HG03097 (cell line): Measurements from ENCODE around the gene DNMT3A.

Experiments used
- ATAC-seq: cut with Tn5 transposase; IDR thresholded peaks from one replicate; pipeline ENCODE4 v1.9.1; 2021; ENCODE audit not compliant: unreplicated experiment, low FRiP score

The DNMT3A gene

DNA sequence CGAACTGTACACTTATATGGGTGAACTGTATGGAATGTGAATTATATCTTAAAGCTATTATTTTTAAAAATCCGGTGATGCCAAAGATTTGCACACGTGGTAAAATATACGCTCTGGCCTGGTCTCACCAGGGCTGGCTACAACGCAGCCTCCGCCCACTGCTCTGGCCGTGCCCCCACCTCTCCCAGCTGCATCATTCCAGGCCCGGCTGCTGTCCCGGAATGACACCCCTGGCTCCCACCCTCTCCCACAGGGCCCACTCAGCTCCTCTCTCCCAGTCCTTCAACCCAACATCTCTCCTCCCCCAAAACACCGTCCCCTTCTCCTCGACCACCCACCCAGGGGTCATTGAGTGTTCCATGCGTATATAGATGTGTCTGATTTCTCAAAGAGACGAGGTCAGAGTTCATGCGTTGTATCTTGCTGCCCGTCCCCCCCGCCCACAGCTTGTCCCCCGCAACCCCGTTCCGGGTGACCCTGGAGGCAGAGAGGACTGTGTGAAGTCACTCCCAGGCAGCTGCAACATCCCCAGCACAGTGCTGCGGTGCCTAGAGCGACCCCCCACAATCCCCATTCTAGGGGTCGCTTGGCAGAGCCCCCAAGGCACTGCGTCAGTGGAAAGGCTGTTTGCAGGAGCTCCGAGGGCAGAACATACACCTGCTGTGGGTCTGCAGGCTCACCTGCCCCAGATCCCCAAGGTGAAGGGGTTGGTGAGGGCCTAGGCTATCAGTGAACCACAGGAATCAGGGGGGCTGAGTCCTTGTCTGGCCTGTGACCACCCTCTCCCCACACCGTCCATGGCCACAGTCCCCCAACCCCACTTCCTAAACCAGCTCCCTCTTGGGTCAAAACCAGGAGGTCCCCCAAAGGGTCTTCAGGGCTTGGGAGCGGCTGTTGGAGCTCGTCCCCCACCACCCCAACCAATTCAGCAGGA is 13.3 kb downstream of the DNMT3A start:
- no peak for ATAC-seq

DNA sequence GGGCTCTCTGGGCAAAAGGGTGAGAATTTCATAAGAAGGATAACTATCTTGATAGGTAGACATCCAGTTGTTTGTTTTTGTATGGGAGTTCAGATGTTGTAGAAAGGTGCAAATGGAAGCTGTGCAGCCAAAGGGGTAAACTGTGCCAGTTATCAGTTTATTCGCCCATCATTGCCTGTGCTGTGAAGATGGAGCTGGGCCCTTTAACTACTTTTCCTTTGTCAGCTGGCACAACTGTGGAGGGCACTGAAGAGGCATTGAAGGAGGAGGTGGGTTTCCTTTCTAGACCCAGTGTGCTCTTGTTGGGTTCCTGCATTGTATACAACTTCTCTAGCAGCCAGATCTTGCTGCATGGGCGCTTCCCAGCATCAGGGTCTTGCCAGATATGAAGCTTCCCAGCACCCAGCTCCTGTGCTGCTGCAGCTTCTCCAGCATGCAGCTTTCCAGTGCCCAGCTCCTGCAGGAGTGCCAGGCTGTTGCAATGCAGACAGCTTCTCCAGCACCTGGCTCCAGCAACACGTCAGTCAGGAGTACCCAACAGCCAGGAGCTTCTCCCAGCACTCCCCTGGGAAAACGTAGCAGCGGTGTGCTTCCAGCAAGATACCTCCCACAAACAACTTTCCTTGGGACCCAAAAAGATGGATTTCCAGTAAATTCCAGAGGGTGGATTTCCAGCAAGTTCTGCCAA is 15.3 kb downstream of the DNMT3A start:
- ATAC-seq = no peak

DNA sequence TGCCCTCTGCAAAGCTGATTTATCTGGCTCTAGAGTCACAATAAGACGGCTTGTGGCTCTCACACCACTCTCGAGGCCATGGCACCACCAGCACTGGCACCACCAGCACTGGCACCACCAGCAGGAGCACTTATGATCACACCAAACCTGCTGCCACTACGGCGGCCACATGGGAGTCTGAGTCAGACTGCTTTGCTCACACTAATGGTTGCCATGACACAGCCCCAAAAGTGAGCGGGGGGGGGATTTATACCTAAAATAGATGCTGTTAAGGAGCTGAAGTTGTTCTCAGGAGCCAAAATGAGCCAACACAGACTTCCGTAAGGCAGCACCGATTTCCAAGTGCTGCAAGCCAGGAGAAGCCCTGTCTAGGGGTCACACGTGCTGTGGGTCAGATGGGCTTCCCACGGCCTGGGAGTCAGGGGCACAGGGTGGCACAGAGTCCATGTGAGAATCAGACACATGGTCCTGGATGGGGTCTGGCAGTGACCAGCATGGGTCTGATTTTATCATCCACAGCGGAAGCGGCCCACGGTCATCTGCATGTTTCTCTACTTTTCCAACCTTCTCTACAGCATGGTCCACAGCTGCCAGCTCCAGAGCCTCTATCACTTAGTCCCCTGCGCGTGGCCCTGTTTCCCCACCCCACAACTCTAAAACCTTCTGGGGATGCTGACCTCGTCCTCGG is 16.7 kb downstream of the DNMT3A start:
- no peak for ATAC-seq

GRCh38 chr2:25324251-25324650 is 17.5 kb downstream of the DNMT3A start:
- ATAC-seq = no peak

GRCh38 chr2:25323610-25324189 is 18.0 kb downstream of the DNMT3A start:
- ATAC-seq = no peak

- no peak for ATAC-seq
These were observed 18.6 kb downstream of the DNMT3A start for GRCh38 chr2:25323042-25323514.

DNA sequence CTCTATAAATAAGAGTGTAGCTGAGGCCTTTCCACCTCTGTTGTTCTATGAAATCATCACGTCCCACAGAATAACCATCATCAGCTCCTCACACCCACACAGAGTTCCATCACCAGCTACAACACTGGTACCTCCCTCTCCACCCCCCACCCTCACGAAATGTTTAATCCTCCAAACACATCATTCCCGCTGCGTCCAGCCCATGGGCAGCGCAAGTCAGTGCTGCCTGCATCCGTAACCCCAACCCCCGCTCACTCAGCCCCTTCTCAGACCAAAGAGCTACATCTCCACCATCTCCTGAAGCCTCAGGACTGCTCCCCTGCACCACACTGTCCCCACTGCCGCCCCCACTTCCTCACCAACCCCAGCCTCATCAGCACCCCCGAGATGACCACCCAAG is 19.4 kb downstream of the DNMT3A start:
- no peak for ATAC-seq

DNA sequence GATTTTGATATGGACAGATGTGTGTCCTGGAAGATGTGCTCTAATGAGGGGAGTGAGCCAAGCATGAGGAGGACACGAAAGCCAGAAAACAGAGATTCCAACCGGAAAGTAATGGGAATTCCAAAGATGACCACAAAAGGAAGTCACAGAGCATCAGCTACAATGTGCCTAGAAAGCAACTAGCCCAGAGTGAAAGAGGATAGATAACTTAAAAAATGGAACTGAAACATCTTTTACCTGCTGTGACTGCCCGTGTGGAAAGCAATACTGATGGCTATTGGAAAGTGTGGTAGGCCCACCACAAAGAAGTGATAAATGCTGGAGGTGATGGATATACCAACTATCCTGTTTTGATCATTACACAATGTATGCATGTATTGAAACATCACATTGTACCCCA is 21.6 kb downstream of the DNMT3A start:
- no peak for ATAC-seq

DNA sequence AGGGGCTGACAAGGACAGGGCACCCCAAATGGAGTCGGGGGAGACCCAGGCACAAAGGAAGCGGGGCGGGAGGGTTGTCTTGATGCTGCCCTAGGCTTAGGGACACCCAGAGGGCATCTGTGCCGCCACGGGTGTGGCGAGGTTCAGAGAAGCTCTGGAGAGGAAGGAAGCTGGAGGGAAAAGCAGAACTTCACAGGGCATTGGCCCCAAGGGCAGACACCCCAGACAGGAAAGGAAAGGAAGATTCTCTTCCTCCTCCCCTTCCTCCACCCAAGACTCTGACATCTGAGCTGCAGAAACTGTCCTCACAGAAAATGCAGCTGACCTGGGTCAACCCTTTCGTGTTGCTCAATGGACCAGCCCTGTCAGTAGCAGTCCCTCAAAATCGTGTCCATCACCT is 25.6 kb downstream of the DNMT3A start:
- no peak for ATAC-seq

- ATAC-seq = no peak
These were observed 26.4 kb downstream of the DNMT3A start for GRCh38 chr2:25315316-25315680.

DNA sequence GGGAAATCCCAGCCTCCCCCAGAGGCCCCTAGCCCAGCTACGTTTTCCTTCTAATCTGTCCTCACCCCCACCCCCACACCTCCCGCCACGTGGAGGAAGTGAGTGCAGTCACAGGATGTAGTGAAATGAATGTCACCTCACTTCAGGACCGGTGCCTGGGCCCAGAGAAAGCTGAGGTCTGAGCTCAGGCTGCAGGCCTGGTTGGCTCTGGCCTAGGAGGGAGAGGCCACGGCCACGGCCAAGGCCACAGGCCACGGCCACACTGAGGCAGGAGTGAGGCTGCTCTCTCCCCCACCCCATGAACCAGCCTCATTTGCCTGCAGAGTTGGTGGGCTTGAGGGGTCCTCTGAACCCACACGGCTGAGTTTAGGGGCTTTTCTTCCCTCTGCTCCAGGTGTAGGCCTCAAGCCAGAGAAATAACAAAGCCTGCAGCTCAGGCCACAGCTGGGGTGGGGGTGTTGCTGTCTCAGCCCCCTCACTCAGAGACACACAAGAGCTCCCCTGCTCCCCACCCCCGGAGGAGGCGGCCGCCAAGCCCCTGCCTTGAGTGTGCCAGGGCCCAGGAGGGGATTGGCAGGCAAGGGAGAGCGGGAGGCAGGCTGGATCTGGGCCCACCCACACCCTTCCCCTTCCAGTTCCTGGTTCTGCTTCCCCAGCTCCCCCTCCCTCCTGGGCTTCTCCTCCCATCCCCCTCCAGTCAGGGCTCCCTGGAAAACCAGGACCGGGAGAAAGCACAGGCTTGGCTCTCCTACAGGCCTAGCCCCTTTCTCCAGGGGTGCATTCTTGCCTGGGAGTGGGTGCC is 27.0 kb downstream of the DNMT3A start:
- ATAC-seq = peak; percentile 53

DNA sequence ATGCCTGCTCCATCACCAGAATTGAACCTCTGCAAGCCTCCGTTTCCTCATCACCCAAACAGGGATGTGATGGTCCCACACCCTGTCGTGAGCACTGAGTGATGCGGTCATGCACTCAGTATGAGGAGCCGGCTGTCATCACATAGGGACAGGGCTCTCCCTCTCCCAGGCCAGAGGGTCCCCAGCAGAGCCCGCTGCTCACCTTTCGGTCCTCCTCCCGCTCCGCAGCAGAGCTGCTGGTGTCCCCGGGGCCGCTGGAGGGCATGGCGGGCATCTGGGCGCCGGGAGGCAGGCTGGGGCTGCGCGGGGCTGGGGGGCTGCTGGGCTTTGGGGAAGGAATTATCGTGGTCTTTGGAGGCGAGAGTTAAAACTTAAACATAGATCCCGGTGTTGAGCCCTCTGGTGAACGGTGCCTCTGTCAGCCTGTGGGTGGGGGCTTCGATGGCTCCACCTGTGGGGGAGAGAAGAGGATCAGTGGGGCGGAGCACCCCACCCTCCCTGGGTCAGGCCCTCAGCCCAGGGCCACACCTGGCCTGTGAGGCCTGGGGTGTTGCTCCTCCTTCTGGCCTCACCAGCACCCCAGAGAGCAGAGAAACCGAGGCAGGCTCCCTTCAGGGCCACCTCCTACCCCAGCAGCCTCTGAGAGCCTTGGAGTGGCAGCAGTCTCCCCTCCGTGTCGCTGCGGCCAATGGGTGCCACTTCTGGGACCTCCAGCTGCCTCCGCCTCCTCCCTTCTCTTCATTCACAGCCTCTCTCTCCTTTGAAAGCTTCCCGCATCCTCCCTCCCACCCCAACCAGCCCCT is 27.8 kb downstream of the DNMT3A start:
- ATAC-seq = no peak

- no peak for ATAC-seq
These were observed 28.6 kb downstream of the DNMT3A start for GRCh38 chr2:25312958-25313710.

DNA sequence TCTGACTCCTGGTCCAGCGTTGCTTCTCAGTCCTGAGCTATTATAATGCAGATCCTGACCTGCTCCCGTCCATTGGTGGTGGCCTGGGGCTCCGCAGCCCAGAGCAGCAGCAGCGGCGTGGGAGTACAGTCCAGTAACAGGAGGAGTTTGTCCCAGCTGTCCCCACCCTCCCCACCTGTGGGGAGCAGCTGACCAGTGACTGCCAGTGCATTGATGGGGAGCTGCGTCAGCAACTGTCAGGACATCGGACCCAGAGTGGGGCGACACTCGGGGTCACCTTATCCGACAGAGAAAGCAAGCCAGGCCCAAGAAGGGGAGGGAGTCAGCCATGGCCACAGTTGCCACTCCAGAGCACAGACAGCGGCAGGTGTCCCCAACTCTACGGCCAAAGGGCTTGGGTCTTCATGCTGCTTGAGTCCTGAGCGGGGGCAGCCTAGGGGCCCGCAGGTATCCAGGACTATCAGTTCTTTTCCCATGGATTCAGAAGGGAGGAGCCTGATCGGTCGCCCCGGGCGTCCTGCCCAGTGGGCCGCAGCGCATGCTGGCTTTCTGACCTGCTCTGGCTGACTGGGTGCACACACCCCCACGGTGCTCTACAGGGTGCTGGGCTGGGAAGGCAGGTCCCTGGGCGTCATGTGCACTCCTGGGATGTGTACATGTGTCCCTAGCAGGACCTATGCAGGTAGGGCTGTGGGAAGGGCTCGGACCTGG is 29.7 kb downstream of the DNMT3A start:
- ATAC-seq = no peak

GRCh38 chr2:25310965-25311864 is 30.5 kb downstream of the DNMT3A start:
- no peak for ATAC-seq

GRCh38 chr2:25310709-25310964 is 31.1 kb downstream of the DNMT3A start:
- no peak for ATAC-seq

GRCh38 chr2:25309402-25309801 is 32.3 kb downstream of the DNMT3A start:
- no peak for ATAC-seq
